ENCODE measurements around the gene POU4F2. TPM values are rescaled to one million over a fixed set of nuclear protein-coding genes. Genes with fewer than 3 reads are reported as not detected.

The POU4F2 gene
- total RNA-seq, 1 experiment from 2014 or later: not detected

GRCh38 chr4:146647615-146648460, 9.1 kb downstream of the POU4F2 start (continued):
- TF ChIP-seq POLR2A (IDR thresholded peaks at IDR 0.05; ENCODE audit: borderline replicate concordance, extremely low read depth, insufficient read depth, insufficient read length) (no peak), EGR1 (IDR thresholded peaks at IDR 0.05; ENCODE audit: low read depth) (no peak), ELF1 (IDR thresholded peaks at IDR 0.05; ENCODE audit: borderline replicate concordance, low read depth) (no peak), EZH2 (IDR thresholded peaks at IDR 0.05) (no peak), YY1 (IDR thresholded peaks at IDR 0.05; ENCODE audit: extremely low read depth, insufficient replicate concordance, low read depth, low read length) (no peak)

- Histone ChIP-seq H3K27ac (ENCODE audit: low read depth, low read length) (no peak overlapping the region), H3K4me2 (ENCODE audit: low read length) (no peak overlapping the region), H3K79me2 (ENCODE audit: insufficient read depth, low read length) (no peaks in the 10 kb centered on the region), H3K4me3 (replicated peaks in 1 of 2; ENCODE audit: low read depth in 1 of 2, low read length in 2 of 2) (no peak overlapping the region), H2AFZ (ENCODE audit: low read depth, low read length, poor library complexity, severe bottlenecking) (no peak overlapping the region), H3K9ac (ENCODE audit: low read length) (no peak overlapping the region), H3K27me3 (ENCODE audit: insufficient read depth, low read length) (peaks cover 36% of the 10 kb centered on the region), H3K36me3 (ENCODE audit: control insufficient read depth in 1 of 2, insufficient read depth in 2 of 2, low read length in 2 of 2) (no peaks in the 10 kb centered on the region), H3K4me1 (ENCODE audit: control insufficient read depth in 1 of 2, insufficient read depth in 2 of 2, low read length in 2 of 2) (no peaks in the 10 kb centered on the region), H3K9me2 (ENCODE audit: insufficient read depth) (no peaks in the 10 kb centered on the region; the same call in 1 of the 2 replicates), H3K9me3 (ENCODE audit: control insufficient read depth in 1 of 2, insufficient read depth in 1 of 2, low read depth in 1 of 2, low read length in 2 of 2) (no peaks in the 10 kb centered on the region), H4K20me1 (ENCODE audit: insufficient read depth) (no peaks in the 10 kb centered on the region)
- RAD21 ChIA-PET (ENCODE audit: low non-redundant PET in 1 of 2, low total read pairs in 2 of 2, uncharacterized antibody in 2 of 2, unreplicated experiment in 2 of 2): no interaction called here
- TF ChIP-seq CTCF (IDR thresholded peaks at IDR 0.05 in 2 of 3, conservative IDR thresholded peaks at IDR 0.05 in 1 of 3; ENCODE audit: borderline replicate concordance in 1 of 3, insufficient read depth in 1 of 3, low read depth in 2 of 3, low read length in 2 of 3): no peak
- TF ChIP-seq POLR2AphosphoS5 (IDR thresholded peaks at IDR 0.05; ENCODE audit: low read depth, low read length): no peak
- no peak for TF ChIP-seq POLR2A (IDR thresholded peaks at IDR 0.05; ENCODE audit: borderline replicate concordance, extremely low read depth, insufficient read depth, insufficient read length)
- no peak for TF ChIP-seq CEBPB (IDR thresholded peaks at IDR 0.05; ENCODE audit: low read depth)
- TF ChIP-seq ELF1 (IDR thresholded peaks at IDR 0.05; ENCODE audit: borderline replicate concordance, low read depth): no peak
- no peak for TF ChIP-seq SRF (IDR thresholded peaks at IDR 0.05; ENCODE audit: low read depth)
- no peak for TF ChIP-seq SP1 (IDR thresholded peaks at IDR 0.05; ENCODE audit: low read depth)
- TF ChIP-seq YY1 (IDR thresholded peaks at IDR 0.05; ENCODE audit: extremely low read depth, insufficient replicate concordance, low read depth, low read length): no peak
- TF ChIP-seq ZBTB33 (IDR thresholded peaks at IDR 0.05; ENCODE audit: extremely low read depth, insufficient replicate concordance, low read length): no peak
- TF ChIP-seq MAX (IDR thresholded peaks at IDR 0.05): no peak
- TF ChIP-seq SIN3A (IDR thresholded peaks at IDR 0.05; ENCODE audit: low read depth): no peak
- no peak for TF ChIP-seq TCF7L2 (IDR thresholded peaks at IDR 0.05; ENCODE audit: borderline replicate concordance, extremely low read depth, insufficient read depth, insufficient read length)
- TF ChIP-seq ATF3 (IDR thresholded peaks at IDR 0.05): no peak
- TF ChIP-seq FOSL1 (IDR thresholded peaks at IDR 0.05; ENCODE audit: low read depth): no peak
- TF ChIP-seq JUND (IDR thresholded peaks at IDR 0.05): no peak
- no peak for TF ChIP-seq ZNF274 (IDR thresholded peaks at IDR 0.05; ENCODE audit: low read depth, low read length)
- no peak for TF ChIP-seq EGR1 (IDR thresholded peaks at IDR 0.05; ENCODE audit: low read depth)
- no peak for TF ChIP-seq EZH2phosphoT487 (IDR thresholded peaks at IDR 0.05; ENCODE audit: borderline replicate concordance)
- TF ChIP-seq CBX3 (IDR thresholded peaks at IDR 0.05; ENCODE audit: low read depth): no peak
- no peak for TF ChIP-seq EZH2 (IDR thresholded peaks at IDR 0.05)
- intact Hi-C loops (cut with micrococcal nuclease): no loop called here
- CTCF ChIA-PET: no interaction called here
- ATAC-seq (no peak), DNase-seq (ENCODE audit: low read depth, low spot score) (no peak)
- POLR2A ChIA-PET: no interaction called here
- no TSS peak for BruUV-seq (replicated peaks)
These were observed 9.7 kb downstream of the POU4F2 start for GRCh38 chr4:146648461-146648783.

All from HCT116 (cell line).